Brain pericyte (primary cell): ENCODE results near the gene CUL3.
"Not testable (repeated sequence)": the region's sequence is repeated elsewhere in the genome, so short reads cannot be mapped to it uniquely, and the experiment has no call there.

Experiments used
- DNase-seq: peaks from one replicate; pipeline ENCODE4 v3.0.0-alpha.2; 2012; ENCODE audit warnings: low read depth, low spot score

Gene CUL3

DNA sequence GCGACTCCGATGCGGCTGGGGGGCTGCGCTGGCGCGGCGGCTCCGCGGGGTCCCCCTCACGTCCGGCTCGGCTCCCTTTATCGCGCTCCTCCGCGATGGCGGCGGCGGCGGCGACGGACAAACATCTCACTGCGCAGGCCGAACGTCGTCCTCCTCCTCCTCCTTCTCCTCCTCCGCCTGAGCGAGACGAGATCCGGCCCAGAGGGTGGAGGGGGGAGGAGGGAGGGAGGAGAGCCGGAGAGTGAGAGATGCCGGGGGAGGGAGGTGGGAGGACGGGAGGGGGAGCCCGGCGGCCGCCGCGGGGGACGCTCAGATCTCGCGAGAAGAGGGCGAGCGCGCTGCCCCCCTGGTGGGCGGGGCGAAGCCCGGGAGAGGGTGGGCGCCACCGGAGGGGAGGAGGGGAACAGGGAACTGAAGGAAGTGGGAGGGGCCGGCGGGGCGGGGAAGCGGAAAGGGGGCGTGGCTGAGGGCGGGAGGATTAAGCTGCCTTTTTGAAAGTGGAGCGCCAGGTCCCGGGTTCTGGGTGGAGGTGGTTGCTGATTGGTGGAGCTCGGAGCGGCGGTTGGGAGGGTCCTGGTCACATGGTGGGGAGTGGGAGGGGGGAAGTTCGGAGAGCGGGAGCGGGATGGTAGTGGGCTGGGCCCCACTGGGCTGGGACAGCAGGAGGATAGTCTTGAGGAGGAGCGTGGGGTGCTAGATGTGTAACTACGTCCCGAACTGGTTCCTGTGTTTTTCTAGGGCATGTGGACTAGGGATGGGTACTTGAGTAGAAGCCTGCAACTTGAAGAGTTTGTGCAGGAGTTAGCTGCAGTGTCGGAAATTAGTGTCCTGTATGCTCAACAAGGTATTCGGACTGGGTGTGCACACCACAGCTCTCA lies at the start of gene CUL3:
Gene CUL3 (minus strand): TSS at position 153 of the 878 bp plus-strand sequence. CDS start 354 bp downstream, outside the sequence.
- peak; percentile 95 for DNase-seq

DNA sequence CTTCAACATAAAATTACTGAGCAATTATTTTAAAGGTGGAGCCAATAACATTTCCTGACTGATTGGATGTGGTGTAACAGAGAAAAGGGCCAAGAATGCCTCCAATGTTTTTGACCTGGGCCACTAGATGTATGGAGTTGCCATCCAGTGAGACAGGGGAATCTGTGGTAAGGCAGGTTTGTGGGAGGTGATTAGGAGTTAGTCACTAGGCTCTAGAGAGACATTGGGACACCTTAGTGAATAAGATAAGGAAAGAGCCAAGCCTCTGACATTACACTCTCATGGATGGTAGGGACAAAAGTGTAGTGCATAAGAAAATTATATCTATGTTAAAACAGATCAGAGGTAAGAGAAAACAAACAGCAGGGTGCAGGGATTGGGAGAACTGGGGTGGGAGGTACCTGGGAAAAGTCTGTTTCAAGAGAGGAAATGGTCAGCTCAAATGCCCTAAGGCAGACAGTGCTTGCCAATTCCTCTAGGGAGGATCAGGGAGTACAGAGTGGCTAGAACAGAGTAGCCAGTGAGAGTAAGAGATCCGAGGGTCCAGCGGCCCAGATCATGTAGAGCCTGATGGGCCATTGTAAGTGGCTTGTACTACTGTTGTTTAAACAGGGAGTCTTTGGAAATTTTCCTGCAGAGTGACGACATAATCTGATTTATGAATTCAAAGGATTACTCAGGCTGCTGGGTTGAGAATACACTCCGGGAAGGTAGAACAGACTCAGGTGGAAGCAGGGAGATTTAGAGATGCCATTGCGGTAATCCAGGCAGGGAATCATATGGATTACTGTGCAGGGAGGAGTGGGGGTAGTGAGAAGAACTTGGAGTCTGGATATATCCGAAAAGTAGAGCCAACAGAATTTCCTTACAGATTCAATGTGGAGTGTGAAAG lies 45.7 kb upstream of the CUL3 start:
- DNase-seq, result no peak

GRCh38 chr2:224628416-224628815 lies 43.3 kb upstream of the CUL3 start:
- DNase-seq, result no peak

GRCh38 chr2:224626735-224627134 lies 41.6 kb upstream of the CUL3 start:
- DNase-seq, result no peak

DNA sequence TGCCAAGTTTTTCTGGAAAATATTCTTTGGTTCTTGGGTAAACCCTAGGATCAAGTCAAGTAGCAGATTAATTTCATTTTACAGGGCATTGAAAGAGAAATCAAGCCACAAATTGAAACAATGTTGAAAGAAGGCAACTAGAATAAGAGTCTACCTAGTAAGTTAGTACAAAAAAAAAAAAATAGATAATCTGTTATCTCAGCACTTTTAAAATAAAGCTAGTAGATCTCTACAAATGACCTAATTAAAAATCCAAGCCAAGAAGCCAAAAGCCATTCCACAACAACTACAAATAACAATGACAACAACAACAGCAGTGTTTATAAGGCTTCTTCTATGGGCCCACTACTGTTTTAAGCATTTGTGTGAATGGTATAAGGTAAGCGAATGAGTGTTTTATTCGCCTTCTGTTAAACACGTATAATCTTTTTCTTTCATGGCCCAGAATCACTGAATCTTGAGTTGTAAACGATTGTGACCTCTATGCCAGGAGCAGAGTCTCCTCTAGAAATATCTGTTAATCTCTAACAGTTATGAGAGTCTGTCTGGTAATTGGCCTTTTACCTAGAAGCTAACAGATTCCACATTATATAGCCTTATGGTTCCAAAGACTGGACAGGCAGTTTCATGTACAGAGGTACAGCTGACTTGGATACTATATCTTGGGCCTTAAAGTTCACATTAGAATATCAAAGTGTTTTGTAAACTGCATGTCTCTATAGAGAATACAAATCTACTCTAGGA lies 28.6 kb upstream of the CUL3 start:
- DNase-seq, result no peak

DNA sequence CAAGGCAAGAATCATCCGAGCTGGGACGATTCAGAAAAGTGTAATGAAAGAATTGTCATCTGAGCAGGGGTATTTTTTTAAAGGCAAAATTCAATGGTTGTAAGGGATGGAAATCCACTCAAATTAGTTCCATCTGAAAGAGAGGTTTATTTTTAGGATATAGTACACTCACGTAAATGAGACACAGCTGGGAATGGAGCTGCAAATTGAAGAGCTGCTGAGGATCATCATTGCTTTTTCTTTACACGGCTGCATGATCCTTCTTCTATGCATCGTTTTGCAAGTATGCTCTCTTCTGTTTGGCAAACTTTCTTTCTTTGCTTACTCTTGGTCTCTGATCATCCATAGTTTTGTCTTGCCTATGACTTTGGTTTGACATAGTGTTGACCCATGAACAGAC lies 27.4 kb upstream of the CUL3 start:
- DNase-seq, result no peak

DNA sequence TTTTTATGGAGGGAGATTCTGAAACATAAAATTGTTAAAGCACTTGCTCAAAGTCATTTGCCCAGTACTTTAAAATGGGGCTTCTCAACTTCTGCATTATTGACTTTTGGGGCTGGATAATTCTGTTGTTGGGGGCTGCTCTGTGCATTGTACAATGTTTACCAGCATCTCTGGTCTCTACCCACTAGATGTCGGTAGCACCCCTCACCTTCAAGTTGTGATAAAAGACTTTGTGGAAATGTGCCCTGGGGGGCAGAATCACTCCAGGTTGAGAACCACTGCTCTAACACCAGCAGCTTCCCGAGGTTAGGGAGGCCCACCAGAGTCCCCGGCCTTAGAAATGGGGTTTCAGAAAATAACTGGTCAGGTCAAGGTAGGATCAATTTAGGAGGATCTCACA lies 26.8 kb upstream of the CUL3 start:
- no peak for DNase-seq

GRCh38 chr2:224608104-224608503 lies 22.9 kb upstream of the CUL3 start:
- DNase-seq, result no peak

GRCh38 chr2:224603746-224604500 lies 18.8 kb upstream of the CUL3 start:
- DNase-seq, result not testable (repeated sequence)

DNA sequence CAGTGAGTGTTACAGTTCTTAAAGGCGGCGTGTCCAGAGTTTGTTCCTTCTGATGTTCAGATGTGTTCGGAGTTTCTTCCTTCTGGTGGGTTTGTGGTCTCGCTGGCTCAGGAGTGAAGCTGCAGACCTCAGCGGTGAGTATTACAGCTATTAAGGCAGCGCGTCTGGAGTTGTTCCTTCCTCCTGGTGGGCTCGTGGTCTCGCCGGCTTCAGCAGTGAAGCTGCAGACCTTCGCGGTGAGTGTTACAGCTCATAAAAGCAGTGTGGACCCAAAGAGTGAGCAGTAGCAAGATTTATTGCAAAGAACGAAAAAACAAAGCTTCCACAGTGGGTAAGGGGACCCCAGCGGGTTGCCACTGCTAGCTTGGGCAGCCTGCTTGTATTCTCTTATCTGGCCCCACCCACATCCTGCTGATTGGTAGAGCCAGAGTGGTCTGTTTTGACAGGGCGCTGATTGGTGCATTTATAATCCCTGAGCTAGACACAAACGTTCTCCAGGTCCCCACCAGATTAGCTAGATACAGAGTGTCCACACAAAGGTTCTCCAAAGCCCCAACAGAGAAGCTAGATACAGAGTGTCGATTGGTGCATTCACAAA lies 17.7 kb upstream of the CUL3 start:
- not testable (repeated sequence) for DNase-seq

DNA sequence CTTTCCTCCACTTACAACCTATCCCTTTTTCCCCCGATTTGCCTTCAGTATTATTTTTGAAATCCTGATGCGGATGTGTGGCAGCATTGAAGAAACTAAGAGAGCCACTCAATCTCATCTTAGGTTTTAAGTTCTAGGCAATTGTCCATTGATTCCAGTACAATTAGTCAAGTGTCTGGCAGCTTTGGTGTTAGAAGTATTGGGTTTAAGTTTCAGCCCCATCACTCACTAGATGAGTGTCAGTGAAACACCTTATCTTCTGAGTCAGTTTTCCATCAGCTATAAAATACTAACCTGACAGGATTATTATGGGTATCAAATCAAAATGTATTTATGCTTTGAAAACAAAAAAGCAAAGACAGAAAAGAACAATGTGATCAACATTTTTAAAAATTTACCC lies 16.8 kb upstream of the CUL3 start:
- DNase-seq, result no peak

- DNase-seq, result no peak
These were observed 13.5 kb upstream of the CUL3 start for GRCh38 chr2:224598678-224599077.

- DNase-seq, result no peak
These were observed 11.1 kb upstream of the CUL3 start for GRCh38 chr2:224596289-224596688.

DNA sequence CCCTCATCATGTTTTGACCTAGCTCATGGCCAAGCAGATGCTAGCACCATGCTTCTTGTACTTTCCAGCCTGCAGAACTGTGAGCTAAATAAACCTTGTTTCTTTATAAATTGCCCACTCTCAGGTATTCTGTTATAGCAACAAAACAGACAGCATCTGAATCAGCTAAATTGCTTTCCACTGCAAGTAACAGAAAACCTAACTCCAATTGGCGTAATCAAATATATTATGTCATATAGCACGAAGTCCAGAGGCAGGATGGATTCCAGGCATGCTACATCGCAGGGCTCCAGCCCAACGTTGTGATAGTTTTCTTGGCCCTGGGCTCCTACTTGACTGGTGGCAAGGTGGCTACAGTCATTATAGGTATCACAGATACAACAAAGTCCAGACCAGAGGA lies 10.4 kb upstream of the CUL3 start:
- no peak for DNase-seq

DNA sequence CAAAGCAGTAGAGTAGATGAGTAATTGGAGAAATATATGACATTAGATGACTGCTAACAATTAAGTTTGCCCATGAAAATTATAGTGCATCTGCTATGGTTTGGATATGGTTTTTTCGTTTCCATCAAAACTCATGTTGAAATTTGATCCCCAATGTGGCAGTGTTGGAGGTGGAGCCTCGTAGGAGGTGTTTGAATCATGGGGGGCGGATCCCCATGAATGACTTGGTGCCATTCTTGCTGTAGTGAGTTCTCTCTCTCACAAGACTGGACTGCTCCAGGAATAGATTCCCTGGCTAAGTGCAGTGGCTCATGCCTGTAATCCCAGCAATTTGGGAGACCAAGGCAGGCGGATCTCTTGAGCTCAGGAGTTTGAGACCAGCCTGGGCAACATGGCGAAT lies 9.7 kb upstream of the CUL3 start:
- DNase-seq, result no peak

- no peak for DNase-seq
These were observed 6.1 kb upstream of the CUL3 start for GRCh38 chr2:224591220-224591619.

DNA sequence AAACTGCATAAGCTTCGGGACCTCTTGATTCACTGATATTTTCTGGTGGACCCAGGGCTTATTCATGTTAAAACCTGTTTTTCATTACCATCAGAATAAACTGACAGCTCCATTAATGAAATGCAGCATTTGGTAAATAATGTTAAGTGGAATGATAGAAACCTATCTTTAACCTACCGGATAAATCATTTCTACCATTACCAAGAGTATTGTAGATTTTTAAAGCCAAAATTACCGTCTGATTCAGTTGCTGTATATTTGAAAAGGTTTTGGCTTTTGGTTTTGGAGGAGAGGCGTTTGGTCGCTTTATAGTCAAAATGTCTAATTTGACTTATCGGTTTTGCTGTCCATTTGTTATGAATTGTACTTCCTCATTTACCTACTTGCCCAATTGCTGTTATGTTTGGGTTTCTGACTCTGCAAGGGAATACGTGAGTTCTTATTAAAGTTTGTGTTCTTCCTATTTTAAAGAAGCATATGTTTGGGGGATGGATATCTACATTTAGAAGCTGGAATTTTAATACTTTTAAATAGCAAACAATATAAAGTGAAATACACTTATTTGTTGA lies 1.0 kb upstream of the CUL3 start:
- DNase-seq, result no peak

GRCh38 chr2:224584785-224585210 lies 365 bp downstream of the CUL3 start:
- no peak for DNase-seq

GRCh38 chr2:224584111-224584784 lies 915 bp downstream of the CUL3 start:
- DNase-seq, result no peak

GRCh38 chr2:224583033-224583432 lies 2.1 kb downstream of the CUL3 start:
- DNase-seq, result not testable (repeated sequence)
